ENCODE measurements around the gene BRIP1.

GRCh38 chr17:61874075-61874474 is 10.7 kb upstream of the BRIP1 start:
- TF ChIP-seq CSRNP3 (CRISPR knock-in tag; IDR thresholded peaks at IDR 0.05) (no peak), ISL1 (CRISPR knock-in tag; IDR thresholded peaks at IDR 0.05) (no peak), ZNF70 (CRISPR knock-in tag; IDR thresholded peaks at IDR 0.05) (no peak), GLIS3 (CRISPR knock-in tag; IDR thresholded peaks at IDR 0.05) (no peak), PATZ1 (CRISPR knock-in tag; IDR thresholded peaks at IDR 0.05; ENCODE audit: borderline replicate concordance) (no peak), ARNTL (CRISPR knock-in tag; IDR thresholded peaks at IDR 0.05; ENCODE audit: borderline replicate concordance, low read depth) (no peak)

Measured in SK-N-SH treated with all-trans-retinoic acid at 6 μM for 48 hours (cell line).